ENCODE measurements around the gene NAIF1. TPM values are rescaled to one million over a fixed set of nuclear protein-coding genes. Genes with fewer than 3 reads are reported as not detected.

Gene NAIF1
- total and polyA plus RNA-seq, 2 donors (not counting 3 experiments of a cell fraction or from before 2014, with no cell fraction given), result 8.2 to 10.1 TPM

GRCh38 chr9:128077847-128078503 lies 10.9 kb upstream of the NAIF1 start:
- no peaks in the 10 kb centered on the region for H4K20me1 ChIP-seq (replicated peaks; ENCODE audit: control insufficient read depth, extremely low read depth, insufficient read depth, low read length)
- H3K79me2 ChIP-seq (ENCODE audit: control insufficient read depth, insufficient read depth, low read length), result peaks cover 36% of the 10 kb centered on the region
- intact Hi-C loops (cut with micrococcal nuclease), result no loop called here
- H3K27me3 ChIP-seq (ENCODE audit: control insufficient read depth in 2 of 2, insufficient read depth in 2 of 2, low read length in 2 of 2), result no peaks in the 10 kb centered on the region
- dilution Hi-C loops (cut with MboI; ENCODE audit: extremely low pct_ligation_motif_present, low sequenced_read_pairs), result no loop called here
- H3K27ac ChIP-seq (ENCODE audit: insufficient read depth, low read depth, low read length), result no peak overlapping the region
- FAIRE-seq, result no peak
- ChIA-PET POLR2A (interaction anchor here (1.5 to 2.3 kb wide), 2 partner anchors 10 to 22 kb away, joined by 4 to 8 read pairs; partner anchors contain the start of genes NAIF1 and SLC25A25), CTCF (interaction anchor here (0.7 to 2.3 kb wide), 8 partner anchors 9 to 135 kb away, joined by 3 to 16 read pairs (median 3); partner anchors contain the start of gene SLC25A25)
- no peak overlapping the region for H3K4me2 ChIP-seq (ENCODE audit: insufficient read depth, low read length)
- H3K9me1 ChIP-seq (replicated peaks; ENCODE audit: control insufficient read depth, extremely low read depth, insufficient read depth, low read length), result no peaks in the 10 kb centered on the region
- no peak overlapping the region for H2AFZ ChIP-seq (ENCODE audit: low read depth, low read length)
- no peaks in the 10 kb centered on the region for H3K36me3 ChIP-seq (ENCODE audit: control insufficient read depth in 2 of 2, extremely low read depth in 1 of 2, insufficient read depth in 2 of 2, low read length in 2 of 2)
- no peak overlapping the region for H3K9ac ChIP-seq (replicated peaks; ENCODE audit: extremely low read depth, insufficient read depth, low read length)
- peak; percentile 36 for DNase-seq (ENCODE audit: low read depth, low spot score)
- no TSS peak for BruUV-seq (replicated peaks)
- TF ChIP-seq POLR2A (IDR thresholded peaks at IDR 0.05; ENCODE audit: low read depth, low read length) (no peak), FOS (IDR thresholded peaks at IDR 0.05; ENCODE audit: borderline replicate concordance, insufficient read depth, low read length) (no peak), GATA2 (IDR thresholded peaks at IDR 0.05; ENCODE audit: insufficient read depth, insufficient read length, low read depth, low read length) (peak; percentile 45), POLR2AphosphoS5 (IDR thresholded peaks at IDR 0.05; ENCODE audit: insufficient read depth, low read depth, low read length) (no peak), EZH2 (IDR thresholded peaks at IDR 0.05; ENCODE audit: borderline replicate concordance, low read depth, low read length, severe bottlenecking) (no peak), JUN (IDR thresholded peaks at IDR 0.05; ENCODE audit: borderline replicate concordance, insufficient read depth, insufficient read length, low read depth) (peak; percentile 25)
- TF ChIP-seq, protein P1, sequence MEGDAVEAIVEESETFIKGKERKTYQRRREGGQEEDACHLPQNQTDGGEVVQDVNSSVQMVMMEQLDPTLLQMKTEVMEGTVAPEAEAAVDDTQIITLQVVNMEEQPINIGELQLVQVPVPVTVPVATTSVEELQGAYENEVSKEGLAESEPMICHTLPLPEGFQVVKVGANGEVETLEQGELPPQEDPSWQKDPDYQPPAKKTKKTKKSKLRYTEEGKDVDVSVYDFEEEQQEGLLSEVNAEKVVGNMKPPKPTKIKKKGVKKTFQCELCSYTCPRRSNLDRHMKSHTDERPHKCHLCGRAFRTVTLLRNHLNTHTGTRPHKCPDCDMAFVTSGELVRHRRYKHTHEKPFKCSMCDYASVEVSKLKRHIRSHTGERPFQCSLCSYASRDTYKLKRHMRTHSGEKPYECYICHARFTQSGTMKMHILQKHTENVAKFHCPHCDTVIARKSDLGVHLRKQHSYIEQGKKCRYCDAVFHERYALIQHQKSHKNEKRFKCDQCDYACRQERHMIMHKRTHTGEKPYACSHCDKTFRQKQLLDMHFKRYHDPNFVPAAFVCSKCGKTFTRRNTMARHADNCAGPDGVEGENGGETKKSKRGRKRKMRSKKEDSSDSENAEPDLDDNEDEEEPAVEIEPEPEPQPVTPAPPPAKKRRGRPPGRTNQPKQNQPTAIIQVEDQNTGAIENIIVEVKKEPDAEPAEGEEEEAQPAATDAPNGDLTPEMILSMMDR (IDR thresholded peaks at IDR 0.05; ENCODE audit: extremely low read depth in 1 of 2, insufficient read depth in 1 of 2, low read depth in 1 of 2, low read length in 2 of 2), result no peak
- no peaks in the 10 kb centered on the region for H3K9me3 ChIP-seq (replicated peaks; ENCODE audit: control insufficient read depth, insufficient read depth, low read length)
- H3K4me1 ChIP-seq (ENCODE audit: control insufficient read depth, extremely low read depth, insufficient read depth, low read length), result peaks cover 22% of the 10 kb centered on the region
- H3K4me3 ChIP-seq (replicated peaks in 1 of 3; ENCODE audit: insufficient read depth in 1 of 3, low read depth in 1 of 3, low read length in 3 of 3), result no peak overlapping the region

Measured in endothelial cell of umbilical vein (primary cell).